Measurements from ENCODE around the gene ROBO3. TPM values are rescaled to one million over a fixed set of nuclear protein-coding genes. Genes with fewer than 3 reads are reported as not detected.

ROBO3 gene
- total RNA-seq, 2 experiments from 2014 or later = 17.9 to 23.7 TPM

- Mint-ChIP-seq H3K27me3 (peaks cover 33% of the 10 kb centered on the region), H3K4me3 (peak overlapping the region; percentile 86), H3K27ac (peak overlapping the region; percentile 92), H3K9me3 (no peaks in the 10 kb centered on the region), H3K4me1 (peaks cover 20% of the 10 kb centered on the region), H3K36me3 (peaks cover 2% of the 10 kb centered on the region)
- no peak for DNase-seq
Measured at GRCh38 chr11:124877631-124877909, 12.3 kb downstream of the ROBO3 start.

- no peak overlapping the region for H3K27ac Mint-ChIP-seq
Measured at GRCh38 chr11:124877910-124878758, 12.9 kb downstream of the ROBO3 start.

GRCh38 chr11:124878759-124879492, 13.7 kb downstream of the ROBO3 start:
- peaks cover 20% of the 10 kb centered on the region for H3K4me1 Mint-ChIP-seq
- no peak for DNase-seq
- H3K4me3 Mint-ChIP-seq = peak overlapping the region; percentile 29
- H3K27ac Mint-ChIP-seq = peak overlapping the region; percentile 16
- peaks cover 2% of the 10 kb centered on the region for H3K36me3 Mint-ChIP-seq
- peaks cover 19% of the 10 kb centered on the region for H3K27me3 Mint-ChIP-seq
- no peaks in the 10 kb centered on the region for H3K9me3 Mint-ChIP-seq

More at GRCh38 chr11:124877910-124878758, 12.9 kb downstream of the ROBO3 start:
- Mint-ChIP-seq H3K36me3 (peaks cover 2% of the 10 kb centered on the region), H3K27me3 (peaks cover 27% of the 10 kb centered on the region), H3K9me3 (no peaks in the 10 kb centered on the region), H3K4me1 (peaks cover 20% of the 10 kb centered on the region), H3K4me3 (peak overlapping the region; percentile 86)
- no peak for DNase-seq

GRCh38 chr11:124879493-124880289, 14.5 kb downstream of the ROBO3 start:
- H3K27ac Mint-ChIP-seq = no peak overlapping the region
- peaks cover 2% of the 10 kb centered on the region for H3K36me3 Mint-ChIP-seq
- H3K9me3 Mint-ChIP-seq = no peaks in the 10 kb centered on the region
- DNase-seq = no peak
- peaks cover 20% of the 10 kb centered on the region for H3K4me1 Mint-ChIP-seq
- H3K27me3 Mint-ChIP-seq = peaks cover 12% of the 10 kb centered on the region
- no peak overlapping the region for H3K4me3 Mint-ChIP-seq

- peaks cover 20% of the 10 kb centered on the region for H3K4me1 Mint-ChIP-seq
- no peak overlapping the region for H3K4me3 Mint-ChIP-seq
- peaks cover 2% of the 10 kb centered on the region for H3K36me3 Mint-ChIP-seq
- H3K27ac Mint-ChIP-seq = no peak overlapping the region
- peaks cover 6% of the 10 kb centered on the region for H3K27me3 Mint-ChIP-seq
- H3K9me3 Mint-ChIP-seq = no peaks in the 10 kb centered on the region
- no peak for DNase-seq
Measured at GRCh38 chr11:124880290-124880611, 15.0 kb downstream of the ROBO3 start.

- no peaks in the 10 kb centered on the region for H3K27me3 Mint-ChIP-seq
- H3K4me1 Mint-ChIP-seq = peaks cover 20% of the 10 kb centered on the region
- no peaks in the 10 kb centered on the region for H3K9me3 Mint-ChIP-seq
- H3K36me3 Mint-ChIP-seq = peaks cover 2% of the 10 kb centered on the region
- DNase-seq = no peak
- H3K4me3 Mint-ChIP-seq = no peak overlapping the region
- H3K27ac Mint-ChIP-seq = no peak overlapping the region
Measured at GRCh38 chr11:124880958-124881357, 15.7 kb downstream of the ROBO3 start.

- Mint-ChIP-seq H3K36me3 (peaks cover 2% of the 10 kb centered on the region), H3K27ac (no peak overlapping the region), H3K4me1 (peaks cover 15% of the 10 kb centered on the region), H3K4me3 (no peak overlapping the region), H3K9me3 (no peaks in the 10 kb centered on the region), H3K27me3 (no peaks in the 10 kb centered on the region)
- DNase-seq = no peak
Measured at GRCh38 chr11:124882339-124883071, 17.3 kb downstream of the ROBO3 start.

GRCh38 chr11:124884340-124884739, 19.1 kb downstream of the ROBO3 start:
- Mint-ChIP-seq H3K4me1 (peaks cover 4% of the 10 kb centered on the region), H3K27me3 (no peaks in the 10 kb centered on the region), H3K9me3 (no peaks in the 10 kb centered on the region), H3K4me3 (no peak overlapping the region), H3K27ac (no peak overlapping the region), H3K36me3 (no peaks in the 10 kb centered on the region)
- DNase-seq = no peak

GRCh38 chr11:124884869-124885479, 19.7 kb downstream of the ROBO3 start:
- no peak overlapping the region for H3K27ac Mint-ChIP-seq
- H3K27me3 Mint-ChIP-seq = no peaks in the 10 kb centered on the region
- H3K9me3 Mint-ChIP-seq = no peaks in the 10 kb centered on the region
- H3K4me3 Mint-ChIP-seq = no peak overlapping the region
- no peaks in the 10 kb centered on the region for H3K36me3 Mint-ChIP-seq
- peaks cover 3% of the 10 kb centered on the region for H3K4me1 Mint-ChIP-seq
- no peak for DNase-seq

- H3K4me1 Mint-ChIP-seq = no peaks in the 10 kb centered on the region
- no peak for DNase-seq
- no peak overlapping the region for H3K4me3 Mint-ChIP-seq
- no peaks in the 10 kb centered on the region for H3K27me3 Mint-ChIP-seq
- H3K36me3 Mint-ChIP-seq = no peaks in the 10 kb centered on the region
- H3K27ac Mint-ChIP-seq = peak overlapping the region; percentile 19
- H3K9me3 Mint-ChIP-seq = no peaks in the 10 kb centered on the region
Measured at GRCh38 chr11:124886476-124886875, 21.2 kb downstream of the ROBO3 start.

GRCh38 chr11:124886978-124887666, 21.9 kb downstream of the ROBO3 start:
- Mint-ChIP-seq H3K36me3 (no peaks in the 10 kb centered on the region), H3K9me3 (no peaks in the 10 kb centered on the region), H3K4me1 (no peaks in the 10 kb centered on the region), H3K27me3 (no peaks in the 10 kb centered on the region), H3K4me3 (no peak overlapping the region), H3K27ac (no peak overlapping the region)
- DNase-seq = no peak

- Mint-ChIP-seq H3K27me3 (no peaks in the 10 kb centered on the region), H3K36me3 (no peaks in the 10 kb centered on the region), H3K27ac (no peak overlapping the region), H3K4me3 (no peak overlapping the region), H3K4me1 (no peaks in the 10 kb centered on the region), H3K9me3 (no peaks in the 10 kb centered on the region)
- no peak for DNase-seq
Measured at GRCh38 chr11:124887667-124888013, 22.4 kb downstream of the ROBO3 start.

- H3K4me3 Mint-ChIP-seq = no peak overlapping the region
- no peak overlapping the region for H3K27ac Mint-ChIP-seq
- no peaks in the 10 kb centered on the region for H3K4me1 Mint-ChIP-seq
Measured at GRCh38 chr11:124889191-124890091, 24.2 kb downstream of the ROBO3 start.

More at GRCh38 chr11:124889191-124890091, 24.2 kb downstream of the ROBO3 start:
- Mint-ChIP-seq H3K36me3 (no peaks in the 10 kb centered on the region), H3K27me3 (no peaks in the 10 kb centered on the region), H3K9me3 (no peaks in the 10 kb centered on the region)
- DNase-seq = no peak

Measured in activated naive CD8-positive, alpha-beta T cell treated with anti-CD3 and anti-CD28 coated beads for 36 hours (primary cell).